ENCODE results near the gene PRKCSH.

- no peak for TF ChIP-seq CTCF (IDR thresholded peaks at IDR 0.05; ENCODE audit: low read length)
- TF ChIP-seq EZH2 (IDR thresholded peaks at IDR 0.05; ENCODE audit: borderline replicate concordance, low read length) = no peak
Observed at GRCh38 chr19:11425719-11426457, 9.5 kb upstream of the PRKCSH start.
